Measurements from ENCODE around the gene TPM4. TPM values are rescaled to one million over a fixed set of nuclear protein-coding genes. Genes with fewer than 3 reads are reported as not detected.

The TPM4 gene
- total RNA-seq, 6 experiments from 2014 or later: 973 to 1,332 (median 1,247) TPM

DNA sequence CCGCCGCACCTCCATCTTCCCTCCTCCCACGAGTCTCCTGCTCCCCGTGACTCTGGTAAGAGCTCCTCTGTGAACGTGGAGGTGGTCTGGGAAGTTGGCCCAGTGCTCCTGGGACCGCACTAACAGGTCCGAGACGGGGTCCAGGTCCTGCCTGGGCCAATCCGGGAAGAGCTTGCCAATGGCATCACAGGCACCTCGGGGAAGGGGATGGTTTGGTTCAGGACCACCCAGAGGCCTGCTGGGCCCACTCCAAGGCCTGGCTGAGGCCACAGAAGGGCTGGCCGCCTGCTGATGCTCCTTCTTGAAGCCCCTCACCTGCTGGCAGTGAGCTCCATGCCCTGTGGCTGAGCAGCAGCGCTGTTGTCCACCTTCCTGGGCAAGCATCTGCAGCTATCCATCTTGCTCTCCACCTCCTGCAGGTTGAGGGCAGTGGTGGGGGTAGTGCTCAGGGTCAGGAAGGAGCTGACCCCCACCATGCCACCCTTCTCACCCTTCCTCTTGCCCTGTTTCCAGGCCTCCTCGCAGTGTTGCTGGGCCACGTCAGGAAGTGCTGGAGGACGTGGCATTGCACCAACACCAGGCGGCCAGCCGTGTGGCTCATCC lies 41.2 kb upstream of the TPM4 start:
- Mint-ChIP-seq H3K4me3 (no peak overlapping the region), H3K36me3 (ENCODE audit: low read depth) (no peaks in the 10 kb centered on the region), H3K27me3 (ENCODE audit: insufficient read depth) (peaks cover 2% of the 10 kb centered on the region), H3K4me1 (ENCODE audit: low read depth) (peaks cover 1% of the 10 kb centered on the region), H3K27ac (no peak overlapping the region), H3K9me3 (no peaks in the 10 kb centered on the region)
- TF ChIP-seq, protein P1, sequence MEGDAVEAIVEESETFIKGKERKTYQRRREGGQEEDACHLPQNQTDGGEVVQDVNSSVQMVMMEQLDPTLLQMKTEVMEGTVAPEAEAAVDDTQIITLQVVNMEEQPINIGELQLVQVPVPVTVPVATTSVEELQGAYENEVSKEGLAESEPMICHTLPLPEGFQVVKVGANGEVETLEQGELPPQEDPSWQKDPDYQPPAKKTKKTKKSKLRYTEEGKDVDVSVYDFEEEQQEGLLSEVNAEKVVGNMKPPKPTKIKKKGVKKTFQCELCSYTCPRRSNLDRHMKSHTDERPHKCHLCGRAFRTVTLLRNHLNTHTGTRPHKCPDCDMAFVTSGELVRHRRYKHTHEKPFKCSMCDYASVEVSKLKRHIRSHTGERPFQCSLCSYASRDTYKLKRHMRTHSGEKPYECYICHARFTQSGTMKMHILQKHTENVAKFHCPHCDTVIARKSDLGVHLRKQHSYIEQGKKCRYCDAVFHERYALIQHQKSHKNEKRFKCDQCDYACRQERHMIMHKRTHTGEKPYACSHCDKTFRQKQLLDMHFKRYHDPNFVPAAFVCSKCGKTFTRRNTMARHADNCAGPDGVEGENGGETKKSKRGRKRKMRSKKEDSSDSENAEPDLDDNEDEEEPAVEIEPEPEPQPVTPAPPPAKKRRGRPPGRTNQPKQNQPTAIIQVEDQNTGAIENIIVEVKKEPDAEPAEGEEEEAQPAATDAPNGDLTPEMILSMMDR (IDR thresholded peaks at IDR 0.05): no peak
- DNase-seq: no peak

DNA sequence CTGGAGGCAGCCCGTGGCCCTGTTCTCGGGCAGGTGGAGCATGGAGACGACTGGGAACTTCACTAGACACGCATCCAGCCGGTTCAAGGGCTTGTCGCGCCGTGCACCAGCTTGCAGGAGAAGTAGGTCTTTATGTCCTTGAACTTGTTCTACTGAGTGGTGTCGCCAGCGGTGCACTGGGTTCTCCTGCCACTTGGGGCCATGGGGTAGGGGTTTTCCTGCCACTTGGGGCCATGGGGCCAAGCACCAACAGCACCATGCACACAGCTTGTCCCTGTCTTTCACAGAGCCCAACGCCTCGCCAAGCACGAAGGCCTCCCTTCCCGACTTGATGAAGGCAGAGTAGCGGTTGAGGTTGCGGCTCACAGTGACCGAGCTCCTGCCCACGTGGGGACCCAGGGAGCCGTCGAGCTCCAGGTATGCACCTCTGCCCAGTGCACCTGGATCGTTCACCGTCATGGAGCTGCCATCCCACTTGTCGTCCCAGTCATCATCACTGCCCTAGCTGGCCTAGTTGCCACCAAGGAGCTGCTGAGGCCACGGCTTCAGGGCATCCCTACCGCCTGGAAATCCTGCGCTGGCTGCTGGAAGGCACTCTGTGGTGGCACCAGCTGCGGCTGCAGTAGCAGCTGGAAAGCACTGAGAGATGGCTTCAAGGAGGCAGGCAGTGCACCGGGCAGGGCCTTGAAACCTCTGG lies 40.5 kb upstream of the TPM4 start:
- H3K9me3 Mint-ChIP-seq: no peaks in the 10 kb centered on the region
- H3K4me1 Mint-ChIP-seq (ENCODE audit: low read depth): peaks cover 8% of the 10 kb centered on the region
- H3K27me3 Mint-ChIP-seq (ENCODE audit: insufficient read depth): peaks cover 2% of the 10 kb centered on the region
- H3K36me3 Mint-ChIP-seq (ENCODE audit: low read depth): no peaks in the 10 kb centered on the region
- TF ChIP-seq, protein P1 (IDR thresholded peaks at IDR 0.05): no peak
- no peak overlapping the region for H3K4me3 Mint-ChIP-seq
- no peak for DNase-seq
- H3K27ac Mint-ChIP-seq: no peak overlapping the region

DNA sequence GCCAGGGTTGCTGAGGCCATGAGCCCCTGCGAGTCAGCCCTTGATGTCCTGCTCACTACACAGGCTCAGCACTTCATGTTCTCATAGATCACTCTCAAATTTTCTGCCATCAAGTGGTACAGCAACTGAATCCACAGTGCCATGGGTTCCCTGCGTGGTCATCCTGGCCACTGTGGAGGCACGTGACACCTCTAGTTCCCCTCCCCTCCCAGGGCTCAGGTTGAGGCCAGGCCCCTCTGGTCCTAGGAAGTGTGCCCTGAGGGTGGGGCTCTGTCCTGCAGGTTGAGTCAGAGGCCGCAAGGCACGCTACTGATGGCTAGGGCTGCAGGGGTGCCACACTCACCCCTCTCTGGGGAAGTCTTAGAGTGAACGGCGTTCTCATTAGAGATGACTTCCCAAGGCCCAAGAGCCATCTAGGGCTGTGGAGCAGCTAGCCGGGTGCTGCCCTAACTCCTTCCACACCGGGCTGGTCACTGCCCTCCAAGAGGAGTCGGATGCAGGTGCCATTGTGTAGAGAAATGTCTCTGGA lies 39.8 kb upstream of the TPM4 start:
- H3K27ac Mint-ChIP-seq: no peak overlapping the region
- peaks cover 2% of the 10 kb centered on the region for H3K27me3 Mint-ChIP-seq (ENCODE audit: insufficient read depth)
- no peak for DNase-seq
- H3K9me3 Mint-ChIP-seq: no peaks in the 10 kb centered on the region
- H3K4me3 Mint-ChIP-seq: no peak overlapping the region
- TF ChIP-seq, protein P1 (IDR thresholded peaks at IDR 0.05): no peak
- peaks cover 15% of the 10 kb centered on the region for H3K4me1 Mint-ChIP-seq (ENCODE audit: low read depth)
- no peaks in the 10 kb centered on the region for H3K36me3 Mint-ChIP-seq (ENCODE audit: low read depth)

DNA sequence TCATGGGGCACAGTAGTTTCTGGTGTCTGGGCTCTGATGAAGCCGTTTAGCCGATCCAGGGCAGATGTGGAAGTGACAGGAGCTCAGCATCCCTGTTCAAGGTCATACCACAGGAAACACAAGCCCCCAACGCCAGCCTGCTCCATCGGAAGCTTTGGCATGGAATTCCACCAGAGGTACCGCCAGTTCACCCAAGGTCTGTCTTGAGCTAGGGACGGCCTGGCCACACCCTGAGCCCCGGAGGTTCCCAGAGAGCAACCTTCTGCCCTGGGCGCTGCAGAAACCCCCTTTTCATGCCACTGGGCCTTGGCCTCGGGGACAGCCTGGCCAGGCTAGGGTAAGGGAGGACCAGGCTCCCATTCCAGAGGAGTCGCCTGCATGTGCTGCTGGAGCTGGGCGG lies 39.4 kb upstream of the TPM4 start:
- Mint-ChIP-seq H3K36me3 (ENCODE audit: low read depth) (no peaks in the 10 kb centered on the region), H3K4me1 (ENCODE audit: low read depth) (peaks cover 20% of the 10 kb centered on the region), H3K4me3 (no peak overlapping the region), H3K27me3 (ENCODE audit: insufficient read depth) (peaks cover 2% of the 10 kb centered on the region), H3K27ac (no peak overlapping the region), H3K9me3 (no peaks in the 10 kb centered on the region)
- no peak for DNase-seq
- TF ChIP-seq, protein P1 (IDR thresholded peaks at IDR 0.05): no peak

DNA sequence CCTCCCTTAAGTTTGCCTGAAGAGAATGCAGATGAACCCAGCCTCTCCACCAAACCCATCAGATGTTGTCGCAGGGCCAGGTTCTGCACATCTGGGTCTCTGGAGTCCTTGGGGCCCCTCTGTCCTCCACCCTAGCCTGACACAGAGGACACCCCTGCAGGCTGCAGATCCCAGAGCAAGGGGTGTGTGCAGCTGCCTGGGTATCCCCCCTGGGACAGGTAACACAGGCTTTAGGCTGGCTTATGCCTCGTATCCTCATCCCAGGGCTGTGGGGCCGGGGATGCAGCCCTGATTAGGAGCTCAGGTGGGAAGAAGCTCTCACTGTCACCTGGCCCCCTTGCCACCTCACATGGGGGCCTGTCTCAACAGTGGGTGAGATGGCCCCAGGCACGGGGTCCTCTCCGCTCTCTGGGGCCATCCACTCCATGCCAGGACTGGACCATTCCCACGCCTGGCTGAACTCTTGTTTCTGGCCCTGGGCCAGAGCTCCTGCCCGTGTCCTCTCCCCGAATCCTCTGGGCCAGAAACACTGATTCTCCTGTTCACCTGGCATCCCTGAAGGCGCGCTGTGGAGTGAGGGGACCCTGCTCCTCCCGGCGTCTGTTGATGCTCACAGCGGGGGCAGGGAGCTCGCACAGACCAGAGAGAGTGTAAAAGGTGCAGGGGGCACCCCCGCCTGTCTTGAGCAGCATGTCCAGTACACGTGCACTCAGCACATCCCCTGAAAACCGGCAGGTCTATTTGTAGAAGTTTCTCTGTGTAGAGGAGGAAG lies 38.7 kb upstream of the TPM4 start:
- peaks cover 27% of the 10 kb centered on the region for H3K4me1 Mint-ChIP-seq (ENCODE audit: low read depth)
- no peak overlapping the region for H3K4me3 Mint-ChIP-seq
- H3K9me3 Mint-ChIP-seq: no peaks in the 10 kb centered on the region
- H3K27ac Mint-ChIP-seq: no peak overlapping the region
- H3K27me3 Mint-ChIP-seq (ENCODE audit: insufficient read depth): peaks cover 2% of the 10 kb centered on the region
- H3K36me3 Mint-ChIP-seq (ENCODE audit: low read depth): no peaks in the 10 kb centered on the region
- TF ChIP-seq, protein P1 (IDR thresholded peaks at IDR 0.05): no peak
- DNase-seq: no peak
